ENCODE data around the gene TAF11L2. TPM values are rescaled to one million over a fixed set of nuclear protein-coding genes. Genes with fewer than 3 reads are reported as not detected.
A peak's percentile ranks its signal among the peaks of the same experiment; 100 is the strongest.
"Not testable (repeated sequence)": the region's sequence is repeated elsewhere in the genome, so short reads cannot be mapped to it uniquely, and the experiment has no call there.

The TAF11L2 gene
- not detected for polyA plus RNA-seq (2013, experiment 1 of 2; ENCODE audit: insufficient read length)
- polyA plus RNA-seq (2013, experiment 2 of 2; ENCODE audit: insufficient read length) = not detected

DNA sequence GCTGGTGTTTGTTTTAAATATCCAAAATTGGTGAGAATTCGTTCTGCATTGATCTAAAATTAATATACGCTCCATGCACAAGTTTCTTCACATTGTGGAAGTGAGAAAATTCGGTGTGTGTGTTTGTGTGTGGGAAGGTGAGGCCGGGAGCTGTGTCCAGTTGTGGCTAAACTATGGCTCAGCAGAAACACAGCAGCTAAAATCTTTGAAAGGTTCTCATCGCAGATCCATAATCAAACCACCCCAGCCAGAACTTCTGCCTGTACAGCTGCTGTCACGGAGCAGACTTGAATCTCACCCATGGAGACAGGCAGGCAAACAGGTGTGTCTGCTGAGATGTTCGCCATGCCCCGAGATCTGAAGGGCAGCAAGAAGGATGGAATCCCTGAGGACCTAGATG lies at the start of gene TAF11L2:
Gene TAF11L2 (plus strand): TSS at position 301 of the 400 bp plus-strand sequence.
- DNase-seq = not testable (repeated sequence)

DNA sequence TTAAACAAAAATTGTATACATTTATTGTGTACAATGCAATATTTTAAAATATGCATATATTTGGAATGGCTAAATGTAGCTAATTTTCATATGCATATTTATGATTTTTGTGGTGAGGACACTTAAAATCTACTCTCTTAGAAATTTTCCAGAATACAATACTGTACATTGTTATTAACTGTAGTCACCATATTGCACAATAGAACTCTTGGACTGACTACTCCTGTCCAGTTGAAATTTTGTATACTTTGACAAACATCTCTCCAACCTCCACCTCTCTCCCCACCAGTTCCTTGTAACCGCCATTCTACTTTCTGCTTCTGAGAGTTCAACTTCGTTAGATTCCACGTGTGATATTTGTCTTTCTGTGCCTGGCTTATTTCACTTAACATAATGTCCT lies 49.2 kb upstream of the TAF11L2 start:
- DNase-seq = peak; percentile 23

DNA sequence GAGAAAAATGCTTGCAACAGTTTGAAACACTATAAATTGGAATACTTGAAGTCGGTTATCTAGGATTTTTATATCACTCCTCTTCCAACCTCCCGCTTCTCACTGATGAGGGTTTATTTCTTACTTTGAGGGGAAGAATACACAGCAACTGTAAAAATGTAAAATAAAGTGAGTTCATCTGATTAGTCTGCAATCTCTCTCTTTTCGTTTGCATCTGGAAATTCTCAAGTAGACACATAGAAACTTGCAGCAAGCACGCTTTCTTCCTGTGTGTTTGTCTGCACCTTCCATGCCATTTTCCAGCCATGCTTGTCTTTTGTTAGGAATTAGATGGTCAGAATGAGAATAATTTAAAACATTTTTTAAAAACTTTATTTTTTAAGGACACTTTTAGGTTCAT lies 45.1 kb upstream of the TAF11L2 start:
- no peak for DNase-seq

DNA sequence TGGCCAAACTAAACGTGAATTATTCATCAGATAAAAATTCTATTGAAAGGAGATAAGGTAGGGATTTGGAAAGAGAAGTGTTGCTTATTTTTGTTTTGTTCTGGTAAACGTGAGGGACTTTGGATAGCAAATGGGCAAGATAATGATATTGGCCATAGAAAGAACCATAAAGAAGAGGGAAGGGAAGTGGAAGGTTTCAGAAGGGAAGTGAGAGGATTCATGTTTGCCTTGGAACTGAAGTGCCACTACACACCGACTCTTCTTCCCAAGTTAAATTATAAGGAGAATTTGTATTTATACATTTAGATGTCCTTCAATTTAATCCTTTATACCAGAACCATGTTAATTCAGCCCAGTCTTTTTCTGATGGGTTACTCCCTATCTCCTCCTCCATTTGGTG lies 42.1 kb upstream of the TAF11L2 start:
- no peak for DNase-seq

DNA sequence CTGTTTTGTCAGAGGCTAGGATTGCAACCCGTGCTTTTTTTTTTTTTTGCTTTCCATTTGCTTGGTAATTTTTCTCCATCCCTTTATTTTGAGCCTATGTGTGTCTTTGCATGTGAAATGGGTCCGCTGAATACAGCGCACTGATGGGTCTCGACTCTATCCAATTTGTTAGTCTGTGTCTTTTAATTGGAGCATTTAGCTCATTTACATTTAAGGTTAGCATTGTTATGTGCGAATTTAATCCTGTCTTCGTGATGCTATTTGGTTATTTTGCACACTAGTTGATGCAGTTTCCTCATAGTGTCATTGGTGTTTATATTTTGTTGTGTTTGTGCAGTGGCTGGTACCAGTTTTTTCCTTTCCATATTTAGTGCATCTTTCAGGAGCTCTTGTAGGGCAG lies 36.2 kb upstream of the TAF11L2 start:
- DNase-seq = no peak

DNA sequence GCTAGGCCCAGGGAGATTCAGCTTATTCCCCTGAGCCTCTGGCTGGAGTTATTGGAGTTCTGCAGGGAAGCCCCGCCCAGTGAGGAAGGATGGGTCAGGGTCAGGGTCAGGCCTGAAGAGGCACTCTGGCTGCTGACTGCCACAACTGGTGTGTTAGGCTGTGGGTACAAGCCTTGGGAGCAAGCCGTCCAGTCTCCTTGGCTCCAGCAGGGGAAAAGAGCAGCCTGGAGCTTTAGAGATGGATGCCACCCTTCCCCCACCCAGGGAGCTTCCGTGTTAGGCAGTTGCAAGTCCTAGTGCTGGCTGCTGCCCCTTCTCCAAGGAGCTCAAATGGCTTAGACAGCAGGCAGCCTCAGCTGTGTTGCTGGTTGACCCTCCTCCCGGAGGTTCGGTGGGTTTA lies 34.4 kb upstream of the TAF11L2 start:
- DNase-seq = no peak

DNA sequence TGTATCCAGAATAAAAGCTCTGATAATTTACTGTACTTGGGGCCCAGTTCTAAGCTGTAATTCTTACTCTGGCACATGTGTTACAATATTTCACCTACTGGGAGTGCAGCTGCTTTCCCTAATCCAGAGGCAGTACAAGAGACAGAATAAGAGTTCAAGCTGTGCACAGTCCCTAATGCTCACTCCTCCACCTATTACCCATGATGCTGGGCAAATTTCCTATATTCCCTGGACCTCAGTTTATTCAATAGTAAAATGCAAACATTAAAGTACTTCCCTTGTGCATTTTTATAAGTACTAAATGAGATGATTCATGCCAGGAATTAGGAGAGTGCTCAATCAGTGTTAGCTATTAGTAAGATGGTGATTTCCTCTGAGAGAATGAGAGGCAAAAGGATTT lies 28.0 kb upstream of the TAF11L2 start:
- no peak for DNase-seq

DNA sequence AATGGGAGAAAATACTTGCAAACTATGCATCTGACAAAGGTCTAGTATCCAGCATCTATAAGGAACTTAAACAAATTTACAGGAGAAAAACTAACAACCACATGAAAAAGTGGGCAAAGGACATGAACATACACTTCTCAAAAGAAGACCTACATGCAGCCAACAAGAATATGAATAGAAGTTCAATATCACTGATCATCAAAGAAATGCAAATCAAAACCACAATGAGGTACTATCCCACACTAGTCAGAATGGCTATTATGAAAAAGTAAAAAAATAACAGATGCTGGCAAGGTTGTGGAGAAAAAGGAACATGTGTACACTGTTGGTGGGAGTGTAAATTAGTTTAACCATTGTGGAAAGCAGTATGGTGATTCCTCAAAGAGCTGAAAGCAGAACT lies 23.0 kb upstream of the TAF11L2 start:
- DNase-seq = not testable (repeated sequence)

DNA sequence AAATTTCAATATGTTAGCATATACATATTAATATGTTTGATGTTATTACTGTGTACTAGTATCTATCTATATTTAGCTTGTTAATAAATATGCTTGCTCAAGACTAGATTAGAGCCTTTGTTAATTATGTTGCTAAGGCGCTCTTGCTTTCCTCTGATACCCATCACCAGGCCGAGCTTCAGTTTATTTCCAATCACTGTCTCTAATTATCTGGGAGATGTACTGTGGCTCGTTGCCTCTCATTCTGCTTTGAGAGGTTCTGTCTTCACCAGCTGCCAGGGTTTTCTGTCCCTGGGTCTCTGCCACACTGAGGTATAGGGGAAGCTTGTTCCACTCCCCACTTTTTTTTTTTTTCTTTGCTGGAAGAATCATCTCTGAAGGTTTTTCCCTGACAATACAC lies 21.0 kb upstream of the TAF11L2 start:
- DNase-seq = no peak

DNA sequence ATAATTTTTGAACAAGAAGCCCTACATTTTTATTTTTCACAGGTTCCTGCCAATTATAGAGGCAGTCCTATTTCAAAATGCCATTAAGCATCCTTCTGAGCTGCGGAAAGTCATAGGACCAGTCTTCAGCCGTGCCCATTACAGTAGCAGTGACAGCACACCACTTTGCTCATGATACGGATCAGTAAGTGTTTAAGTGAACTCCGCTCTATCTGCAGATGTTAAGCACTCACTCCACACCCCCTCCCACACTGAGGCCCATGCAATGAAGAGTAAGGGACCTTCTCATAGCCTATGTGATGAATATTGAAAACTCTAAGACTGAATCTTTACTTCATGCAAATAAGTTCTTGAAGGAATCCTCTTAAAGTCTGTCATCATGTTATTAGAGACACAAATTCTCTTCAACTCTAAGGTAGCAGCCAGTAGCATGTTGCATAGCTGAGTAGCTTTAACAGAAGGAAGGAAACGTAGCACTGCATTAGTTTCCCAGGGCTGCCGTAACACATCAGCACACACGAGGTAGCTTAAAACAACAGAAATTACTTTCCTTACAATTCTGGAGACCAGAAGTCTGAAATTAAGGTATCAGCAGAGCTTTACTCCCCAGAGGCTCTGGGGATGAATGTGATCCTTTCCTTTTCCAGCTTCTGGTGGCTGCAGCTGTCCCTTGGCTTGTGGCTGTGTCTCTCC lies 20.3 kb upstream of the TAF11L2 start:
- no peak for DNase-seq

DNA sequence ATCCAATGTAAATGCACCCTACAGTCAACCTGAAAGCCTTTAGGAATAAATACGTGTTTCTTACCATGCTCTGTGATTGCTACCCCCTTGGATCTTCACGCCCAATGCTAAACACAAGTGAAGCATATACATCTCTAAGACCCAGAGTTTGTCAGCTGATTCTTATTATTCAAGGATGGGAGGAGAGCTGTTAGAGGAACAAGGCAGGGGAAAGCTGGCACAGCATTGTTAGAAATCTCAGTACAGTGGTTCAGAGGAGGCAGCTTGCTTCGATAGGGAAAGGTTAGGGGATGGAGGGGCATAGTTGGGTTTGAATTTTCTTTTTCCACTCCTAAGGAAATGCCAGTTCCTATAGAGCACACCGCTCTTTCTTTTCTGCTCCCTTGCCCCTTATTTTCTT lies 16.7 kb upstream of the TAF11L2 start:
- no peak for DNase-seq

DNA sequence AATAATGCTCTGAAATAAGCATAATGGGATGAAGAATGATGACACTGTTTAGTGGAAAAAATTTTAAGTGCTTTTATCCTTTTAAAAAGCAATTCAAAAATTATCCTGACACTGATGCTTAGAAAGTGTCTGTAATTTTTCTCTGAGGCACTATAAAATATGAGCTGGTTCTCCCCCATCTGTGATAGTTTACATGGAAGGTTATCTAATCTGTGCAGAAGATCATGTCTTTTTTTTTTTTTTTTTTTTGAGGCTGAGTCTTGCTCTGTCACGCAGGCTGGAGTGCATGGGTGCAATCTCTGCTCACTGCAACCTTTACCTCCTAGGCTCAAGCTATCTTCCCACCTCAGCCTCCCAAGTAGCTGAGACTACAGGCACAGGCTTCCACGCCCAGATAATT lies 15.2 kb upstream of the TAF11L2 start:
- DNase-seq = no peak

DNA sequence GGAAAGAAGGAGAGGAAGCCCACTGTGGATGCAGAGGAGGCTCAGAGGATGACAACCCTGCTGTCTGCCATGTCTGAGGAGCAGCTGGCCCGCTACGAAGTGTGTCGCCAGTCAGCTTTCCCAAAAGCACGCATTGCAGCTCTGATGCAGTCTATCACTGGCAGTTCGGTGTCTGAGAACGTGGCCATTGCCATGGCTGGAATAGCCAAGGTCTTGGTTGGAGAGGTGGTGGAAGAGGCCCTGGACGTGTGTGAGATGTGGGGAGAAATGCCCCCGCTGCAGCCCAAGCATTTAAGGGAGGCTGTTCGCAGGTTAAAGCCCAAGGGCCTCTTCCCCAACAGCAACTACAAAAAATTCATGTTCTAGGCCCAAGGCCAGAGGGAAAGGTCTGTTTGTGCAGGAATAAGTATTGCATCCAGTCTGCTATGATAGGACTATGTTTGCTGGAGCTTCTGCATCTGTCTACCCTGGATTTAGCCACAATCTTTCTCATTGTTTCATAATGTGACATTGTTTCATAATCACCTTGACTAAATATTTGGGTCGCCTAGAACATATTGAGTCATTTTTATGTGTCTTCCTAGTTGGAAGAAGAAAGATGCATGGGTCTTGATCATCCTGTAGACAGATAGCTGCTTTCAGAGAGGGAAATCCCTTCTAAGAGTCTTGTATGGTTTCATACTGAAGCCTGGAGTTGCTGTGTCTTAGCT lies 11.4 kb upstream of the TAF11L2 start:
- not testable (repeated sequence) for DNase-seq

DNA sequence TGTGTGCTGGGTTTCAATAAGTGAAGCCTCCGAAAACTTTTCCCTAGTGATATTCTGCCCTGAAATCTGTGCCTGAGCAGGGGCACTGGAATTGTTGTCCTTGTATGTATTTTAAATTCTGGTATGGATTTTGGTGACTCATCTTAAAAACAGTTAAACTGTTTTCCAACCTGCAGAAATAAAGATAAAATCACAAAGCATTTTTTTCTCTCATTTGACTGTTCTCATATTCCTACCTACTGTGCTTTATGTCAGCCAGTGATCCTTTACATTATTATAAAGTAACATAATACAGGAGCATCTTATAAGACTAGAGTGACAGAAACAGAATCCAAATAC lies 10.9 kb upstream of the TAF11L2 start:
- no peak for DNase-seq

DNA sequence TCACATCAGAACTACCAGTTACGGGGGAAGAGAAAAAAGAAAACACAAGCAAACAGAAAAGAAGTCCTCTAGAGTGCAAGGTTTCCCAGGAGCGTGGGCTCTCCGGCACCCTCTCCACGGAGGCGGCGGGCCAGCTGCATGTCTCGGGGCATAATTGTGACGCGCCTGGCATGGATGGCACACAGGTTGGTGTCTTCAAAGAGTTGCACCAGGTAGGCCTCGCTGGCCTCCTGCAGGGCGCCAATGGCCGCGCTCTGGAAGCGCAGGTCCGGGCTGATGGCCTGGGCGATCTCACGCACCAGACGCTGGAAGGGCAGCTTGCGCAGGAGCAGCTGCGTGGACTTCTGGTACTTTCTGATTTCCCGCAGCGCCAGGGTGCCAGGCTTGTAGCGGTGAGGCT lies 6.8 kb upstream of the TAF11L2 start:
- DNase-seq = not testable (repeated sequence)

DNA sequence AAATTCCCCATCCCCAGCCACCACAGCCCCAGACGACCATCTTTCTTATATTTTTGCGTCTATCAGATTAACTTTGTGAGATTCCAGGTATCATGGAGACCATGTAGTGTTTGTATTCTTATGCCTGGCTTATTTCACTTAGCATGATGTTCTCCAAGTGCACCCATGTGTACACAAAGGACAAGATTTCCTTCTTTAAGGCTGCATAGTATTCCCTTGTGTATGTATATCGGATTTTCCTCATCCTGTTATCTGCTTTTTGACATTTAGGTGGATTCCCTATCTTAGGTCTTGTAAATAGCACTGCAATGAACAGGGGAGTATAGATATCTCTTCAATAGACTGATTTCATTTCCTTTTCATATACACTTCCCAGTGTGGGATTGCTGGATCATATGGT lies 5.3 kb upstream of the TAF11L2 start:
- DNase-seq = no peak

DNA sequence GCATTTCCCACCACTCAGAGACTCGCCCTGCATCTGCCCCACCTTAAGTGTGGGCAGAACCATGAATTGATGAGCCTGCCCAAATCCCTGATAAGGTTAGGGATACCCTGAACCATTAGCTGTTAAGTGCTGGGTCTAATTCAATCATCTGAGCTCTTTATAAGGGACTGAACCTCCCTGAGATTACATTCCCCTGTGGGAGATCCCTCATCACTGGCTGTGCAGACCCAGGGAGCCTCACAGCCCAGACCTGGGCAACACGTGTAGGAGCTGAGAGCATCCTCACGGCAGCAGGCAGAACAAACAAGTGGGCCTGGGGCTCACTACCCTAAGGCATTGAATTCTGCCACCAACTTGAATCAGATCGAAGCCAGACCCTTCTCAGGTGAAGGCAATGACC lies 585 bp upstream of the TAF11L2 start:
- no peak for DNase-seq

DNA sequence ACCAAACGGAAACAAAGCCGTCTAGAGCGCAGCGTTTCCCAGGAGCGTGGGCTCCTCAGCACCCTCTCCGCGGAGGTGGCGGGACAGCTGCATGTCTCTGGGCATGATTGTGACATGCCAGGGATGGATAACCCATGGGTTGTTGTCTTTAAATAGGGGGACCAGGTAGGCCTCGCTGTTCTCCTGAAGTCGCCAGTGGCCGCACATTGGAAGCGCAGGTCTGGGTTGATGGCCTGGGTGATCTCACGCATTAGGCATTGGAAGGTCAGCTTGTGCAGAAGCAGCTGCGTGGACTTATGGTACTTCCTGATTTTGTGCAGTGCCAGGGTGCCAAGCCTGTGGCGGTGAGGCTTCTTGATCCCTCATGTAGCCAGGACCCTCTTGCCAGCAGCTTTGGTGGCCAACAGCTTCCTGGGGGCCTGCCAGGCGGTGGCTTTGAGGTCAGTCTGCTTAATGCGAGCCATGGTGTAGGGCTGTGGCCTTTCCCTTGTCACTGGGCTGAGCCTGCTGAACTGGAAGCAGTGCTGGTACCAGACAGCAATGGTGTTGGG lies 13.8 kb downstream of the TAF11L2 start:
- DNase-seq = no peak

DNA sequence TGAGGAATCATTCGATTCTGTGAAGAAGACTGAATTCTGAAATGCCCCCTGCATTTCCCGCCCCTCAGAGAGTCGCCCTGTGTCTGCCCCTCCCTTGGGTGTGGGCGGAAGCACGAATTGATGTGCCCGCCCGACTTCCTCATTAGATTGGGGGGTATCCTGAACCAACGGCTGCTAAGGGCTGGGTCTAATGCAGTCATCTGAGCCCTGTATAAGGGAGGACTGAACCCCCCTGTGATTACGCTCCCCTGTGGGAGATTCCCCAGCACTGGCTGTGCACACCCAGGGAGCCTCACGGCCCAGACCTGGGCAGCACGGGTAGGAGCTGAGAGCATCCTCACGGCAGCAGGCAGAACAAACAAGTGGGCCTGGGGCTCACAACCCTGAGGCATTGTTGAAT lies 19.5 kb downstream of the TAF11L2 start:
- DNase-seq = not testable (repeated sequence)

DNA sequence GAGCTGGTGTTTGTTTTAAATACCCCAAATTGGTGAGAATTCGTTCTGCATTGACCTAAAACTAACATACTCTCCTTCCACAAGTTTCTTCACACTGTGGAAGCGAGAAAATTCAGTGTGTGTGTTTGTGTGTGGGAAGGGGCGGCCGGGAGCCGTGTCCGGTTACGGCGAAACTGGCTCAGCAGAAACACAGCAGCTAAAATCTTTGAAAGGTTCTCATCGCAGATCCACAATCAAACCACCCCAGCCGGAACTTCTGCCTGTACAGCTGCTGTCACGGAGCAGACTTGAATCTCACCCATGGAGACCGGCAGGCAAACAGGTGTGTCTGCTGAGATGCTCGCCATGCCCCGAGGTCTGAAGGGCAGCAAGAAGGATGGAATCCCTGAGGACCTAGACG lies 20.0 kb downstream of the TAF11L2 start, which contains the start of gene TAF11L3:
Gene TAF11L3 (plus strand): TSS at position 301 of the 400 bp plus-strand sequence.
- not testable (repeated sequence) for DNase-seq

DNA sequence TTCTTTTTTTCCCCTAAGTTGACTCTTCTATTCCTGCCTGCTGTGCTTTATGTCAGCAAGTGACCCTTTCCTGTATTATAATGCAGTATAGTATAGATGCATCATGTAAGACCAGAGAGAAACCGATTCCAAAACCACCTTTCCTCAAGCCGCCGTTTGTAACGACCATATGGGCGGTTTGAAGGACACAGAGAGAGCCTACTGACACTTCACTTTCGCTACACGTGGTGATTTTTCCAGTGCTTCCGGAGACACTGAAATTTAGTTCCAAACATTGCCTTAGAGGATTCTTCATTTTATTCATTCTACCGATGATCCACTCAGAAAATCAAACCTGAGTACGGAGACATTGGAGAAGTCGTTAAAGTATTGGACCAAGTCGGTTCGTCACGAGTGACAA lies 21.5 kb downstream of the TAF11L2 start:
- not testable (repeated sequence) for DNase-seq

DNA sequence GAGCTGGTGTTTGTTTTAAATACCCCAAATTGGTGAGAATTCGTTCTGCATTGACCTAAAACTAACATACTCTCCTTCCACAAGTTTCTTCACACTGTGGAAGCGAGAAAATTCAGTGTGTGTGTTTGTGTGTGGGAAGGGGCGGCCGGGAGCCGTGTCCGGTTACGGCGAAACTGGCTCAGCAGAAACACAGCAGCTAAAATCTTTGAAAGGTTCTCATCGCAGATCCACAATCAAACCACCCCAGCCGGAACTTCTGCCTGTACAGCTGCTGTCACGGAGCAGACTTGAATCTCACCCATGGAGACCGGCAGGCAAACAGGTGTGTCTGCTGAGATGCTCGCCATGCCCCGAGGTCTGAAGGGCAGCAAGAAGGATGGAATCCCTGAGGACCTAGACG lies 23.5 kb downstream of the TAF11L2 start, which contains the start of gene TAF11L4:
Gene TAF11L4 (plus strand): TSS at position 301 of the 400 bp plus-strand sequence.
- not testable (repeated sequence) for DNase-seq

DNA sequence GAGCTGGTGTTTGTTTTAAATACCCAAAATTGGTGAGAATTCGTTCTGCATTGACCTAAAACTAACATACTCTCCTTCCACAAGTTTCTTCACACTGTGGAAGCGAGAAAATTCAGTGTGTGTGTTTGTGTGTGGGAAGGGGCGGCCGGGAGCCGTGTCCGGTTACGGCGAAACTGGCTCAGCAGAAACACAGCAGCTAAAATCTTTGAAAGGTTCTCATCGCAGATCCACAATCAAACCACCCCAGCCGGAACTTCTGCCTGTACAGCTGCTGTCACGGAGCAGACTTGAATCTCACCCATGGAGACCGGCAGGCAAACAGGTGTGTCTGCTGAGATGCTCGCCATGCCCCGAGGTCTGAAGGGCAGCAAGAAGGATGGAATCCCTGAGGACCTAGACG lies 26.9 kb downstream of the TAF11L2 start, which contains the start of gene TAF11L5:
Gene TAF11L5 (plus strand): TSS at position 301 of the 400 bp plus-strand sequence.
- DNase-seq = not testable (repeated sequence)

DNA sequence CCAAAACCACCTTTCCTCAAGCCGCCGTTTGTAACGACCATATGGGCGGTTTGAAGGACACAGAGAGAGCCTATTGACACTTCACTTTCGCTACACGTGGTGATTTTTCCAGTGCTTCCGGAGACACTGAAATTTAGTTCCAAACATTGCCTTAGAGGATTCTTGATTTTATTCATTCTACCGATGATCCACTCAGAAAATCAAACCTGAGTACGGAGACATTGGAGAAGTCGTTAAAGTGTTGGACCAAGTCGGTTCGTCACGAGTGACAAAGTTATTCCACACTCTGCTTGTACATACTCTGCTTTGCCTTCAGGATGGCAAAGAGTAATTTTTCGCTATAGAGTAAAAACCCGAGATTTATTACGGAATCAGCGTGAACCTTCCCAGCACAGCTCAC lies 28.5 kb downstream of the TAF11L2 start:
- peak; percentile 6 for DNase-seq
